H7 (cell line): ENCODE data around the gene CTSG. TPM values are rescaled to one million over a fixed set of nuclear protein-coding genes. Genes with fewer than 3 reads are reported as not detected.

ENCODE experiments used
- total RNA-seq: library from RNA; depleted of rRNA; stranded (reverse); fragments of >200 nt; shearing (Covaris generic); gene quantifications from 2 replicates; pipeline ENCODE4 v1.2.3, GENCODE V29; 2014; rRNA removed

The CTSG gene
- total RNA-seq, 1 experiment from 2014 or later = 0.10 TPM

Other genes starting within 250 kb of the CTSG start
- gene ADCY4, start 241.2 kb downstream of the CTSG start, total RNA-seq = 0.17 TPM in 1 of 2 replicates, not detected in the other
- gene RIPK3, start 236.3 kb downstream of the CTSG start, total RNA-seq = not detected in 2 replicates
- gene NFATC4, start 208.1 kb downstream of the CTSG start, total RNA-seq = 12.2 and 28.3 TPM in 2 replicates
- gene NYNRIN, start 177.2 kb downstream of the CTSG start, total RNA-seq = 3.6 and 6.1 TPM in 2 replicates
- gene CBLN3, start 146.6 kb downstream of the CTSG start, total RNA-seq = 0.24 and 1.5 TPM in 2 replicates
- gene KHNYN, start 146.3 kb downstream of the CTSG start, total RNA-seq = 24.8 and 27.4 TPM in 2 replicates
- 23.5 and 26.7 TPM in 2 replicates for gene SDR39U1, start 133.5 kb downstream of the CTSG start, total RNA-seq
- not detected in 2 replicates for gene CMA1, start 68.0 kb downstream of the CTSG start, total RNA-seq
- not detected in 2 replicates for gene GZMH, start 33.4 kb upstream of the CTSG start, total RNA-seq
- gene GZMB, start 57.9 kb upstream of the CTSG start, total RNA-seq = not detected in 2 replicates